Measurements from ENCODE around the gene OXCT1.

The OXCT1 gene

DNA sequence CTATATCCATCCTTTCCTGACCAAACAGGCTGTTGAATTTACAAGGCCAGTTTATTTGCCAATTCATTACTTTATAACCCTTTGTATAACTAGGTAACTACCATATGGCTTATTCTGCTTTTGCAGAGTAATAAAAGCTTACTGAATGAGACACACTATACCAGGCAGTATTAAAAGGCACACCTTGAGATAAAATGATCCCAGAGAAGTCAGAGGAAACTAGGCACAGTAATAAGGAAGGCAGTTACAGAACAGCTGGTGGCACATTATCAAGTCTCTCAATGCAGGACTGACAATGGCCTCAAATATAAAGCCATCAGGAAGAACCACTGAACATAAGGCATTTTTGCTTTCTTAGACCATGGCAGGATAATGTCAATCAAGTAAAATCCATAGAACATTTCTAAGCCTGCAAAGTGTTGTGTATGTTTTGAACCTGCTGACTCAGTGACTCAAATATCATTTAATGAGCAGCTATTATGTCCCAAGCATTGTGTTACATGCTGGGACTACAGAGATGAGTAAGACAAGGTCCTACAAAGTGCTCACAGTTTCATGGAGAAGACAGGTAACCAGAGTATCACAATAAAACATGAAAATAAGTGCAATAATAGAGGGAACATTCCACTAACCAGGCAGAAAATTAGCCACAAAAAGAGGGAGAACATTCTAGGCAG, 52.5 kb downstream of the OXCT1 start:
- TF ChIP-seq SIN3A (IDR thresholded peaks at IDR 0.05; ENCODE audit: borderline replicate concordance, insufficient read depth, low read length) (no peak), REST (IDR thresholded peaks at IDR 0.05; ENCODE audit: insufficient read depth in 1 of 2, low read depth in 2 of 2, low read length in 2 of 2) (no peak)

GRCh38 chr5:41815663-41816229, 54.5 kb downstream of the OXCT1 start:
- no peak for TF ChIP-seq REST (IDR thresholded peaks at IDR 0.05; ENCODE audit: insufficient read depth in 1 of 2, low read depth in 2 of 2, low read length in 2 of 2)
- no peak for TF ChIP-seq SIN3A (IDR thresholded peaks at IDR 0.05; ENCODE audit: borderline replicate concordance, insufficient read depth, low read length)
- no peak for TF ChIP-seq POLR2AphosphoS5 (IDR thresholded peaks at IDR 0.05; ENCODE audit: low read depth, low read length)
- TF ChIP-seq FOXP2 (optimal IDR thresholded peaks at IDR 0.05; ENCODE audit: borderline replicate concordance, extremely low read depth, extremely low read length, insufficient read depth): no peak
- TF ChIP-seq TAF1 (IDR thresholded peaks at IDR 0.05; ENCODE audit: borderline replicate concordance, insufficient read depth, low read length): no peak

- TF ChIP-seq POLR2AphosphoS5 (IDR thresholded peaks at IDR 0.05; ENCODE audit: low read depth, low read length) (no peak), TAF1 (IDR thresholded peaks at IDR 0.05; ENCODE audit: borderline replicate concordance, insufficient read depth, low read length) (no peak), REST (IDR thresholded peaks at IDR 0.05; ENCODE audit: insufficient read depth in 1 of 2, low read depth in 2 of 2, low read length in 2 of 2) (no peak), FOXP2 (optimal IDR thresholded peaks at IDR 0.05; ENCODE audit: borderline replicate concordance, extremely low read depth, extremely low read length, insufficient read depth) (no peak), SIN3A (IDR thresholded peaks at IDR 0.05; ENCODE audit: borderline replicate concordance, insufficient read depth, low read length) (no peak)
Observed at GRCh38 chr5:41815261-41815660, 55.0 kb downstream of the OXCT1 start.

- TF ChIP-seq FOXP2 (optimal IDR thresholded peaks at IDR 0.05; ENCODE audit: borderline replicate concordance, extremely low read depth, extremely low read length, insufficient read depth) (no peak), REST (IDR thresholded peaks at IDR 0.05; ENCODE audit: insufficient read depth in 1 of 2, low read depth in 2 of 2, low read length in 2 of 2) (no peak), SIN3A (IDR thresholded peaks at IDR 0.05; ENCODE audit: borderline replicate concordance, insufficient read depth, low read length) (no peak), POLR2AphosphoS5 (IDR thresholded peaks at IDR 0.05; ENCODE audit: low read depth, low read length) (no peak), TAF1 (IDR thresholded peaks at IDR 0.05; ENCODE audit: borderline replicate concordance, insufficient read depth, low read length) (no peak)
Observed at GRCh38 chr5:41812156-41812555, 58.1 kb downstream of the OXCT1 start.

All from PFSK-1 (cell line).